DOHH2 (cell line): ENCODE results near the gene SLC38A4.

Experiments used
- H3F3A ChIP-seq: fragments of 200-600 bp; sonication (generic), shearing (Covaris generic); 2 replicates; pipeline ENCODE4 v1.6.0; 2016; ENCODE audit warnings: antibody characterized with exemption, mild to moderate bottlenecking; ENCODE audit not compliant: control insufficient read depth, insufficient read depth
- H3K27ac ChIP-seq: fragments of 200-600 bp; sonication (generic); 2 replicates; pipeline ENCODE4 v1.5.1; 2014; ENCODE audit warnings: low read depth, mild to moderate bottlenecking, low read length, moderate library complexity
- H3K27me3 ChIP-seq: fragments of 200-600 bp; sonication (generic); 2 replicates; pipeline ENCODE4 v1.6.1; 2014; ENCODE audit warnings: mild to moderate bottlenecking, low read length, mixed read lengths; ENCODE audit not compliant: control insufficient read depth
- H3K36me3 ChIP-seq: fragments of 200-600 bp; sonication (generic); 2 replicates; pipeline ENCODE4 v1.6.1; 2014; ENCODE audit warnings: mild to moderate bottlenecking, low read length, moderate library complexity, mixed read lengths; ENCODE audit not compliant: control insufficient read depth
- H3K4me1 ChIP-seq: fragments of 200-600 bp; sonication (generic); 2 replicates; pipeline ENCODE4 v1.6.1; 2014; ENCODE audit warnings: mild to moderate bottlenecking, low read length, mixed read lengths; ENCODE audit not compliant: control insufficient read depth
- H3K4me2 ChIP-seq: fragments of 200-600 bp; sonication (generic); 2 replicates; pipeline ENCODE4 v1.6.0; 2014; ENCODE audit warnings: mild to moderate bottlenecking, low read length, moderate library complexity
- H3K4me3 ChIP-seq: fragments of 200-600 bp; sonication (generic); 2 replicates; pipeline ENCODE4 v1.5.1; 2014; ENCODE audit warnings: mild to moderate bottlenecking, low read length, mixed read lengths
- H3K79me2 ChIP-seq: fragments of 200-600 bp; sonication (generic); 2 replicates; pipeline ENCODE4 v1.6.1; 2014; ENCODE audit warnings: mild to moderate bottlenecking, low read length, mixed read lengths; ENCODE audit not compliant: control insufficient read depth
- H3K9me2 ChIP-seq: fragments of 200-600 bp; sonication (generic); replicated peaks from 2 replicates; pipeline ENCODE4 v1.6.1; 2014; ENCODE audit warnings: mild to moderate bottlenecking, low read length, mixed read lengths; ENCODE audit not compliant: control insufficient read depth
- H3K9me3 ChIP-seq: fragments of 200-600 bp; sonication (generic); 2 replicates; pipeline ENCODE4 v1.6.1; 2014; ENCODE audit warnings: antibody characterized with exemption, low read length, mixed read lengths; ENCODE audit not compliant: control insufficient read depth, insufficient read depth
- H4K20me1 ChIP-seq: fragments of 200-600 bp; sonication (generic); 2 replicates; pipeline ENCODE4 v1.6.0; 2014; ENCODE audit warnings: low read depth, mild to moderate bottlenecking, antibody characterized with exemption, low read length, moderate library complexity; ENCODE audit not compliant: control insufficient read depth, insufficient read depth
- CTCF ChIP-seq: fragments of 200-600 bp; sonication (generic); IDR thresholded peaks from one replicate; pipeline ENCODE4 v1.5.1; 2014; ENCODE audit warnings: antibody characterized with exemption, mild to moderate bottlenecking, low read depth, low read length; ENCODE audit not compliant: poor library complexity, severe bottlenecking
- EZH2phosphoT487 ChIP-seq: fragments of 200-600 bp; sonication (generic); IDR thresholded peaks from 2 replicates; pipeline ENCODE4 v1.6.1; 2017; ENCODE audit warnings: borderline replicate concordance, mild to moderate bottlenecking, antibody characterized with exemption, low read length, moderate library complexity, mixed read lengths

Gene SLC38A4

DNA sequence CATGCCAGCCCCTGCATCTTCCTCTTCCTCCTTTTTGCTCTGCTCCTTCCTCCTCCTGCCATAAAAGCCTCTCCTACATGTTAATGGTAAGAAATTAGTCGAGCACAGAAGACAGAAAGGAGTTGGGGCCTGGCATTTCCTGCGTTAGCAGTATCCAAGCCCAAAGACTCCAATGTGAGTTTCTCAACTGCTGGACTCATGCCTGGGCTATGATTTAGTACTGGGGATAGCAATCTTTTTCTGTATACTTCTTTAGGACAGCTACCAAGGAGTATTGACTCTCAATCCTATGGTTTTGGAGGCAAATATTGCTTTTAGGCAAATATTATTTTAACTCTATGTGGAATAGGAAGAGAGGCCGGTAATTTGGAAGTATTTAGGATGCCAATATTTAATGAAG lies 18.0 kb upstream of the SLC38A4 start:
- Histone ChIP-seq H3K9me2 (no peaks in the 10 kb centered on the region), H3K36me3 (no peaks in the 10 kb centered on the region), H3K9me3 (no peaks in the 10 kb centered on the region), H4K20me1 (no peaks in the 10 kb centered on the region), H3K4me3 (no peak overlapping the region), H3K4me1 (no peaks in the 10 kb centered on the region), H3K27ac (no peak overlapping the region), H3K4me2 (no peak overlapping the region), H3F3A (no peaks in the 10 kb centered on the region), H3K27me3 (no peaks in the 10 kb centered on the region), H3K79me2 (no peaks in the 10 kb centered on the region)
- TF ChIP-seq CTCF, result no peak

- H3K9me3 ChIP-seq, result no peaks in the 10 kb centered on the region
- H4K20me1 ChIP-seq, result no peaks in the 10 kb centered on the region
- H3K27me3 ChIP-seq, result no peaks in the 10 kb centered on the region
- H3K79me2 ChIP-seq, result no peaks in the 10 kb centered on the region
- no peak overlapping the region for H3K4me2 ChIP-seq
- H3K9me2 ChIP-seq, result no peaks in the 10 kb centered on the region
- H3K4me1 ChIP-seq, result no peaks in the 10 kb centered on the region
- no peak overlapping the region for H3K27ac ChIP-seq
- H3K36me3 ChIP-seq, result no peaks in the 10 kb centered on the region
- TF ChIP-seq CTCF (no peak), EZH2phosphoT487 (no peak)
- no peak overlapping the region for H3K4me3 ChIP-seq
- no peaks in the 10 kb centered on the region for H3F3A ChIP-seq
These were observed 16.1 kb upstream of the SLC38A4 start for GRCh38 chr12:46841891-46842290.

GRCh38 chr12:46839964-46840363 lies 14.2 kb upstream of the SLC38A4 start:
- H3K9me2 ChIP-seq, result no peaks in the 10 kb centered on the region
- H3K9me3 ChIP-seq, result no peaks in the 10 kb centered on the region
- no peak overlapping the region for H3K27ac ChIP-seq
- no peaks in the 10 kb centered on the region for H3K79me2 ChIP-seq
- H3K27me3 ChIP-seq, result no peaks in the 10 kb centered on the region
- no peak overlapping the region for H3K4me2 ChIP-seq
- H3K4me3 ChIP-seq, result no peak overlapping the region
- H4K20me1 ChIP-seq, result no peaks in the 10 kb centered on the region
- TF ChIP-seq EZH2phosphoT487 (no peak), CTCF (no peak)
- H3F3A ChIP-seq, result no peaks in the 10 kb centered on the region
- H3K4me1 ChIP-seq, result no peaks in the 10 kb centered on the region
- H3K36me3 ChIP-seq, result no peaks in the 10 kb centered on the region

DNA sequence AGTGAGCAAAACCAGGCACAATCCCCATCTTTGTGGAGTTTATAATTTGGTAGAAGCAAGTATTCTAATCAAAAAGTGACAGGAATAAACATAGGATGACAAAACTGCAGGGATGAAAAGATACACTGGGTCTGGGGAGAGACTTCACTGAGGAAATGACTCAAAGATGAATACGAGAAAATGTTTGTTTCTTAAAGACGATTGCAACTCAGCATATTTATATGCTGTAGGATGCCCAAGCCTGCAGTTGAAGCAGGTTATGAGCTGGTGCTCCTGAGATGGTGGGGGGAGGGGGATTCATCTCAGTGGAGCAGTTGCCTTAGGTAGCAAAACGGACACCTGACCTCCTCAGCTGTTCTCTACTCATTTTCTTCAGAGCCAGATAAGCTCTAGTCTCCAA lies 13.4 kb upstream of the SLC38A4 start:
- Histone ChIP-seq H3K4me3 (no peak overlapping the region), H3K4me1 (no peaks in the 10 kb centered on the region), H3K79me2 (no peaks in the 10 kb centered on the region), H3K9me3 (no peaks in the 10 kb centered on the region), H3K9me2 (no peaks in the 10 kb centered on the region), H3K4me2 (no peak overlapping the region), H4K20me1 (no peaks in the 10 kb centered on the region), H3F3A (no peaks in the 10 kb centered on the region), H3K27ac (no peak overlapping the region), H3K27me3 (no peaks in the 10 kb centered on the region), H3K36me3 (no peaks in the 10 kb centered on the region)
- TF ChIP-seq EZH2phosphoT487 (no peak), CTCF (no peak)
